Medulla oblongata (tissue), 1 donor: ENCODE measurements around the gene SPO11.

ENCODE experiments used
- DNase-seq: peaks from one replicate; pipeline ENCODE4 v3.0.0-alpha.2; 2015; ENCODE audit errors: extremely low spot score

Gene SPO11

DNA sequence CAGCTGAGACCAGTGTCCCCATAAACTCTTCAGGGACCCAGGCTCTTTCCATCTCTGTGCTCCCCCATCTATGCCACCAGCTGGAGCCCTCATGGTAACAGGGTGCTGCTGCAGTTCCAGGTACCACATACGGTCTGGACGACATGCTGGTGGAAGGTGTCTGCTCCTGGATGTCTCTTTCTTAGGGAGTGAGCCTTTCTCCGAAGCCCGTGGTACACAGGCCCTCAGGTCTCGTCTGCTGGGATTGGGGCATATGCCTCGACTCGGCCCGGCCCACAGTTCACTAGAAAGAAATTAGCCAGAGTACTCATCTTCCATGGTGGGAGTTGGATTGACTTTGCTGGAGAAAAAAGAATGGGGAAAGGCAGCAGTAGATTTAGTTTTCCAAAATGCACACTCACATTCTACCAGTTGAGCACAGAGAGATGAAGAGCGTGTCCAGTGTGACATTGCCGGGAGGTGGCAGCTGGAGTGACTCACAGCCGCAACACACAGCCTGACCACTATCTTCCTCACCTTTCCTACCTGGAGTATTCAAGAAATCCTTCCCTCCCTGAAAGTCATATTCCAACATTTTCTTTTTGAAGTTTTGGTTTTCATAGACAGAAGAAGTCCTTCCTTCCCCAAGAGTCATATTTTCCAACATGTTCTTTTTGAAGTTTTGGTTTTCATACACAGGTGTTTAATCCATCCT, 18.6 kb upstream of the SPO11 start:
- no peak for DNase-seq

DNA sequence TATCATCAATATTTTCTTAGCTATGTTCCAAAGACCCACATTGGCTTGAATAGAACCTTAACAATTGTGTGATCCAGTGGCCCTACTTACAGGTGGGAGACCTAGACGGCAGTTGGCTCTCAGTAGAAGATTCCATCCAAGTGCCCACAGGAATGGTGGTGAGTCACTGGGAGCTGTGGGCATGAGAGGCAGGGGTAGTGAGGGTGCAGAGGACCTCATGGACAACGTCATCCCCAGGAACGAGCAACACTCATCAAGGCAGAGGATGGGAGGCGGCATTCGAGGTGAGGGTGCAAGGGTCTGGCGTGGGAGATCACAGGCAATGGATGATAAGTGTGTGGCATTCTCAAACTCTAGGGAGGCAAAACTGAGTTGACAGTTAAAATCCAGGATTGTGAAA, 17.5 kb upstream of the SPO11 start:
- DNase-seq, result no peak

DNA sequence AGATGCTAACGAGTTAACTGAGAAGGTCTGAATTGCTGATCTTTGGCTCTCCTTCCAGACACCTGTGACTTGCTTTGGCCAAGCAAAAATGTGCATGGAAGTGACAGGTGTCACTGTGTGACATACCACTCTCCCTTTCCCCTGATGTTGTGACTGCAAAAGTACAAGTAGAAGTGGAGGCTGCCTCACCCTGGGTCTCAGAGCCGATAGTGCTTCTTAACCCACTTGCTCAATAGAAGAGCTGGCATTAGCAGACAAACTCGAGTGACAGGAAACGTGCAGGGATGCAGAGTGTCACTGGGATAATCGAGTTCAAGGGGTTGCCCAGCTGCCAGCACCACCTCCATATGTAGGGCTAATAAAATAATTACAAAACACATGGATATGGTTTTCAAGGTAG, 16.4 kb upstream of the SPO11 start:
- DNase-seq, result no peak

DNA sequence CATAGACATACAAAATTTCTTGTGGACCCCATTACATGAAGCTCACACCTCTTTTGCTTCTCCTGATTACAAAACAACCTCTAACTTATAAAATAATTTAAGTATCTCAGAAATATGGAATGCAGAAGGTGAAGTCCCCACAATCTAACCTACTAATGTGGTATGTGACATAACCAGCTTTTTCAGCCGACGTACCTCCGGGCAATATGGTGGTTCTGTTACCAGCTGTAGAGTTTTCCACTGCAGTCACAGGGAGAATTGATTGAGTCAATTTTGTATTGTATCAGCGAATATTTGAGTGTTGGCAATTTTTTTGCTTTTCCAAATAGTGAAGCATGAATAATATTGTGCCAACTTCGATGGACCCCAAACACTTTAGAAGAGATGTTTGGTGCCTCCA, 15.7 kb upstream of the SPO11 start:
- DNase-seq, result no peak

DNA sequence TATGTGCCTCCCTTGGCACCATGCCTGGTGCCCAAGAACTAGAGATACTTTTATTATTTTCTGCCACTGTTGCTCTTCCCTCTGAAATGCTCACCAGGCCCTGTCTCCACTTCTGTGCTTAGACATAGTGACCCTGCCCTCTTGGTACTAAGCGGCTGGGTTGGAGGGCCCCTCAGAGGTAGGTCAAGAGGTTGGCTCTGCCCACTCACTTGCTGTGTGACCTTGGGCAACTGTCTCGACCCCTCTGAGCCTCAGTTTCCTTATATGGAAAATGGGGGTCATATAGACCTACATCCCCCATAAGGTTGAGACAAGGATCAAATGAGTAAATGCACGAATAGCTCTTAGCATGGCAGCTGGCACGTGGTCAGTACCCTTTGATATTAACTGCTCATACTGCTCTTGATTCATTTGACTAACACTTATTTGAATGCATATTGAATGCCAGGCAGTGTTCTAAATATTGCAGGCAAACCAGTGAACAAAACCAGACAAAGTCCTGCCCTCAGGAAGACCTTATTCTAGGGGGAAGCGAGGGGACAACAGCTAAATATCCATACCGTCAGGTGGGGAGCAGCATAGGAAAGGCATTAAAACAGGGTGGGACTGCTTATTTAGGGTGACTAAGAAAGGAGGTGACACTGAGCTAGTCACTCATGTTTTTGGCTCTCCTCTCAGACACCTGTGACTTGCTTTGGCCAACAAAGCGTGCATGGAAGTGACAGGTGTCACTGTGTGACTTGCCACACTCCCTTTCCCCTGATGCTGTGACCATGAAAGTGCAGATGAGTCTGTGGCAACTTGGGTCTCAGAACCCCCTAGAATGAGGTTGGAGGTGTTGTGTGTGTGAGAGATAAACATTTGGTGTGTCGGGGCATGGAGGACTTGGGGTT, 14.3 kb upstream of the SPO11 start:
- DNase-seq, result no peak

DNA sequence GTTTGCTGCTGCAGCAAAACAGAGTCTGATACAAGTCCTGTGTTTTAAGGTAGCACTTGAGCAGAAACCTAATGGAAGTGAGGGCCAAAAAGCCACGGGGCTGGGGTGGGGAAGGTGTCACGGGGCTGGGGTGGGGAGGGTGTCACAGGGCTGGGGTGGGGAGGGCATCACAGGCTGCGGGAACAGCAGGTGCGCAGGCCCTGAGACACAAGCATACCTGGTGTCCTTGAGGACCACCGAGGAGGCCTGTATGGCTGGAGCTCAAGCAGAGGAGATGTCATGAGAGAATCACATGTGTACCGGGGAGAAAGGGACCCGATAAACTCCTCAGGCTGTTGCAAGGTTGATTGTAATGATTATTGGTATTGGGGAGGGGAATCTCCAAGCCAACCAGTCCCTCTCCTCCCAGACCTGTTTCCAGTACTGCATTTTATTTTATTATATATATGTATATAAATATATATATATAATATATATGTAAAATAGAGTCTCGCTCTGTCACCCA, 13.6 kb upstream of the SPO11 start:
- no peak for DNase-seq

DNA sequence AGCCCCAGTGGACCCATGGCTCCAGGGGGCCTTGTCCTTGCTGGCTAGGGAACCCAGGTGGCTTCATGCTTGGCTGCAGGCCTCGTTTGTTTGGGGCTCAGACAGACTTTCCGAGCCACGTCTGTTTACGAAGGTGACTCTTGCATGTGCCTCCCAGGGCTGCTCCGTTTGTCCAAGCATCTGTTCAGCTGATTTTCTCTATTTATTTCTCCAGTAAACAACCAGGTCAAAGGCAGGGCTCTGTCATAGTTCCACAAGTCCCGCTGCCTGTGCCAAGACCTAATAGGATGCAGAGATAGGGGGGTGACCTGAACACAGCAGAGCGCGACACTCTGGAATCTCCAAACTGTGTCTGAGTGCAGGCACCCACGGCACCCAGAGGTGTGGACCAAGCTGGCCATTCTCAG, 12.8 kb upstream of the SPO11 start:
- no peak for DNase-seq

DNA sequence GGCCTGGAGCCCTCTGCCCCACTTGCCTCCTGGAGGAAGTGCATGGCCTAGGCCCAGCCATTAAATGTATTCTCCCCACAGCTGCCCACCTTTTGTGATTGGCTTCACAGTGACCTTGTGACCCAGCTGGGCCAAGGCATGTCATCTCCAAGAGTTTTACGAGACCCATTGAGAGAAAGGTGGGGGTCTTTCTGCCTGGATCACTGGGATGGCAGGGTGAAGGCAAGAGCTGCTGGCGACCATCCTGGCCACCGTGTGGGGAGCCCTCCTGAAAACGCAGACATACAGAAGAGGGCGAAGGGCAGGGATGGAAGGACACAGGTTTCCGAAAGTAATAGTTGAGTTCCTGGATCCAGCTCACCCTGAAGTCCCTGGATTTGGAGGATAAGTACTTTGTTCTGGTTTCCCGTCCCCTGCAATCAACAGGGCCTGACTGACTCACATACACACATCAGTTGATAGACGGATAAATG, 12.3 kb upstream of the SPO11 start:
- DNase-seq, result no peak

DNA sequence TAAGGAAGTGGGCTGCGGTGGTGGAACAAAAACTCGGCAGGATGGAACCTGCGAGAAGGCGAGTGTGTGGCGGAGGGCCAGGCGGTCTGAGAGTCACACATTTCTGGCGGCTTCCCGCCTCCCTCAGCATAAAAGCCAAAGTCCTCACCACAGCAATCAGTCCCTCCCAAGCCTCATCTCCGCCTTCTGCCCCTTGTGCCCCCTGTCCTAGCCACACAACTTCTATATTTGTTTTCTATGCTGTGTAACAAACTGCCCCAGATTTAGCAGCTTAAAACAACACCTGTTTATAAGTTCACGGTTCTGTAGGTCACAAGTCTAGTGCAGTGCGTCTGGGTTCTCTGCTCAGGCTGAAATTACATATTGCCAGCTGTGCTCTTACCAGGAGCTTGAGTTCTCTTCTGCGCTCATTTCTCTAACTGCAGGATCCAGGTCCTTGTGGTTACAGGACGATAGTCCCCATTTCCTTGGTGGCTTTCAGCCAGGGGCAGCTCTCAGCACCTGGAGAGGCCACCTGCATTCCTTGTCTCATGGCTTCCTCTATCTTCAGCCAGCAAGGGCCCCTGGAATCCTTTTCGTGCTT, 11.7 kb upstream of the SPO11 start:
- no peak for DNase-seq

DNA sequence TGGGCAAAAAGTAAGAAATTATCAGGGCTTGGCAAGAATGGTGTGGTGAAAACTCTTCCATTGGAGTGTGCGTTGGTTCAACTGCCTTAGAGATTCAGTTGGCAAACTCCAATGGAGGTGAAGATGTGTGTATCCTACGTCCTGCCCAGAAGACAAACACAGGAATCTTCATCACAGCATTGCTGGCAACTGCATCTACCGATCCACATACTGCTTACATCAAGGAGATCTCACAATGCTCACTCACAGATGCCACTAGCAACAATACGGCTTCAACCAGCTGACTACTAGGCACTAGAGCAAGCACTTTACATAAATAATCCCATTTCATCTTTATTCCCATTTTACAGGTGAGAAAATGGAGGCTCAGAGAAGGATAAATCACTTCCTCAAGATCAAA, 10.0 kb upstream of the SPO11 start:
- no peak for DNase-seq

DNA sequence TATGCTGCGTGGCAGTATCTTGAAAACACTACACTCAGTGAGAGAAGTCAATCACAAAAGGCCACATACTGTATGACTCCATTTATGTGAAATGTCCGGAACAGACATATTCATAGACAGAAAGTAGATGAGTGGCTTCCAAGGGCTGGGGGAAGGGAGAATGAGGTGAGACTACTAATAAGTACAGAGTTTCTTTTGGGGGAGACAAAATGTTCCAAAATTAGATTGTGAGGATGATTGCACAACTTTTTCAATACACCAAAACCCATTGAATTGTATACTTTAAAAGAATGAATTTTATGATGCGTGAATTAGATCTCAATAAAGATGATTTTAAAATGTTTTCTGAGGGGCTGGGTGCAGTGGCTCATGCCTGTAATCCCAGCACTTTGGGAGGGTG, 9.2 kb upstream of the SPO11 start:
- no peak for DNase-seq

DNA sequence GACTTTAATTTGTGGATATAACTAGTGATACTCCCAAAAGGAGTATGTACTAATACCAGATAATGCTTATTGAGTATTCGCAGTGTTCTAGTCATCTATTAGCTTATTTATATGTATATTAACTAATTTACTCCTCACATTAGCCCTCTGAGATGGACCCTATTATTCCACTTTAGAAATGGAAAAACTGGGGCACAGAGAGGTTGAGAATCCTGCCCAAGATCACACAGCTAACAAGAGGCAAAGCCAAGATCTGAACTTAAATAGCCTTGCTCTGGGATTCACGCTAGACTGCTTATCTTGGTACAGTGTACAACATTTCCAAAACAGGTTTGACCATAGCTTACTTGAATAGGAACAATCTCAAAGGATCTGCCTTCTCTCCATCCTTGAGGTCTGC, 8.5 kb upstream of the SPO11 start:
- no peak for DNase-seq

DNA sequence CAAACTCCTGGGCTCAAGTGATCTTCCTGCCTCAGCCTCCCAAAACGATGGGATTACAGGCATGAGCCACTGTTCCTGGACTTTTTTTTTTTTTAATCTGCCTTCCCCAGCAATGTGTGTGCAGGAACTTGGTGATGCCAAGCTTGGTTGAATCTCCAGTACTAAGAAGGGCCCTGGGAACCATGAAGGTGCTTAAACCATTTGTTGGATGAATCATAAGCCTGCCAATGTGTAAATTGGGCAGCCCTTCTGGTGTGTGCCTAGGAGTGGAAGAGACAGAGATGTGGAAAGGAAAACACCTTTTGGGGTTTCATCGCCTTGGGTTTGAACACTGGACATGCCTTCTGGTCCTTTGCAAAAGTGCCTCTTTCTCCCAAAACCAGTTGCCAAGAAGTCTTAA, 7.1 kb upstream of the SPO11 start:
- DNase-seq, result no peak

DNA sequence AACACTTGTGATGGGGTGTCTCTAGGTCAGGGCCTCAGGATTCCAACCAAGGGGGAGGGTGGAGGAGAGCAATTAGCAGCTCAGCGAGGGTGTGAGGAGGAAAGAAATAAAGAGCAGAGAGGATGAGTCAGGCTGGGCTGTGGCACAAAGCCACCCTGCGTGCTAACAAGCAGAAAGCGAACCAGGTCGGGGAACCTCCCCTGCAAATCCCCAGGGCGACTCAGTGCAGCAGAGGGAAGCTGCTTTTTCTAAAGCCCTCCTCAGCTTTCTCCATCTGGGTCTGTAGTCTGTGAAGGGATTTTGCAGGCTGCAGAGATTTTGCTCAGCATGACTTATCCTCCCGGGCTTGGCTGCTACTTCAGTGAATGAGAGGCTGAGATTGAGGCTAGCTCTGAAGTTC, 6.6 kb upstream of the SPO11 start:
- DNase-seq, result peak; percentile 31

DNA sequence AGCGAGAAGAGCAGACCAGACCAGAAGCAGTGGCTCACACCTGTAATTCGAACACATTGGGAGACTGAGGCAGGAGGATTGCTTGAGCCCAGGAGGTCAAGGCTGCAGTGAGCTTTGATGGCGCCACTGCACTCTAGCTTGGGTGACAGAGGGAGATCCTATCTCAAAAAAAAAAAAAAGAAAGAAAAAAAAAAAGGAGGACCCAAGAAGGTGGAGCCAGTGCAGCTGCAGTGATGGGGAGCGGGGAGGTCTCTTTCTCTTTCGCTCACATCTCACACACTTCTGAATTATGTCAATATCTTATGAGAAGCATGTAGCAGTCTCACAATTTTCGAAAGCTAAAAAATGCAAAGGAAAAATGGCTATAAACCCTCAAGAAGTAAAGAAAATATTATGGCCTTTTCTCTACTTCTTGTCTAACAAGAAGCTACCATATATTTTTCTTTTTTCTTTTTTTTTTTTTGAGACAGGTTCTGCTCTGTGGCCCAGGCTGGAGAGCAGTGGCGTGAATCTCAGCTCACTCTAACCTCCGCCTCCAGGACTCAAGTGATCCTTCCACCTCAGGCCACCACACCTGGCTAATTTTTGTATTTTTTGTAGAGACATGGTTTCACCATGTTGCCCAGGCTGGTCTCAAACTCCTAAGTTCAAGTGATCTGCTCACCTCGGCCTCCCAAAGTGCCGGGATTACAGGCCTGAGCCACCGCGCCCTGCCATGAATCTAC, 3.8 kb upstream of the SPO11 start:
- no peak for DNase-seq

DNA sequence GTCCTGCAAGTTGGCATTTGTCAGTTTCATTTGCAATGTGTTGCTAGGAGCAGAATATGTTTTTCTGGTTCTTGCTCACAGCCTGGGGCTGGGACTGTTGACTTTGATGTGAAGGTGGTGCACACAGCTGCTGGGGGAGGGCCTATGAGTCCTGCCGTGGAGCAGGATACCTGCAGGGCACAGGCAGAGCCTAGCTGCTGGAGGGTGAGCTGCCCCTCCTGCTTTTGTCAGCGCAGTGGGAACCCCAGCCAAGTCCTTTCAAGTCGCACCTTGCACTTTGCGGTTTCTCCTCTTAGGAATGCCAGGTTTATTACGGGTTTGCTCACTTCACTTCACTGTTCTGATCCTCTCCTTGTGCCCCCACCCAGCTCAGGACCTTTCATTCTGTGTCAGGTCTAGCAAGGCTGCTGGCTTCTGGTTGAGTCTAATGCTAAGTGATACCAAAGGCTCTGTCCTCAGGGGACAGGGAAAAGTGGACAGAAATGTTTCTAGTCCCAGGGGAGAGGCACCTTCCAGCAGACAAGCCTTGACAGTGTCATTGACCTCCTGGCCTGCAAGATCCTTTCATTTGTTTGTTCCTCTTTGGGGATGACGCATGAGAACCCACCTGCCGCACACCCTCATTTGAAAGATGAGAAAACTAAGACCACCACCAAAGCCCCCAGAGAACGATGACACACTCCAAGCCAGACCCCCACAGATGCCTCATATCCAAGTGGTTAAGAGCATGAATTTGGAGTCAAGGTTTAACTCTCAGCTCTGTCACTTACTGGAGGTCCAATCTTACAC, 2.7 kb upstream of the SPO11 start:
- no peak for DNase-seq

DNA sequence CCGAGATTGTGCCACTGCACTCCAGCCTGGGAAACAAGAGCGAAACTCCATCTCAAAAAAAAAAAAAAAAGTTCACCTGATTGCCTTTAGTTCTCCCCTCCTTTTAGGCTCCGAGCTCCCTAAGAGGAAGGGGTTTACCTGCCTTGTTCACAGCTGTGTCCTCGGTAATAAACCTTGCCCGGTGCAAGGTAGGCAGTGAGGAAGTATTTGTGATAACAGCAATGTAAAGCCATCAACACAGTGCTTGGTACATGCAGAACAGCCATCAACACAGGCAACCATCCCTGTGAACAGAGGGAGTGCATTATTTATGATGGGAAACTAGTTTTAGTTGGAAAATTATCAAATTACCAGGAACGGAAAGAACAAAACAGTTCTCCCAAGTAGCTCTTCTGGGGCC, 1.8 kb upstream of the SPO11 start:
- DNase-seq, result no peak

DNA sequence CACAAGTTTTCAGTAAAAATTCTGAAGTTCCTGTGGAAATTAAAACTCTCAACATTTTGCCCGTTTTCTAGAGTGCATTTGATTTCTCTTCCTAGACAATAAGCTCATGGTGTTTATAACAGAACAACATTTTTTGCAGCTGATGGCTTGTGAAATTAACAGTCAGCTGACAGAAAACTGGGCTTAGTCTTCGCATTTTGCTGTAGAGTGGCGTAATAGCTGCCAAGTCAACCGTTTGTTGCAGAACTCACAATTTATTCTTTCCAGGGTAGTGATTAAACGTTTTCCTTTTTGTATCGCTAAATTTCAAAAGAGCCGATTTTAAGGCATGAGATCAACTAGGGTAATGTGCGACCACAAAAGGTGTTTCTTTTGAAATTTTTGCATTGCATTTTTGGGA, 1.4 kb downstream of the SPO11 start:
- DNase-seq, result peak; percentile 79

DNA sequence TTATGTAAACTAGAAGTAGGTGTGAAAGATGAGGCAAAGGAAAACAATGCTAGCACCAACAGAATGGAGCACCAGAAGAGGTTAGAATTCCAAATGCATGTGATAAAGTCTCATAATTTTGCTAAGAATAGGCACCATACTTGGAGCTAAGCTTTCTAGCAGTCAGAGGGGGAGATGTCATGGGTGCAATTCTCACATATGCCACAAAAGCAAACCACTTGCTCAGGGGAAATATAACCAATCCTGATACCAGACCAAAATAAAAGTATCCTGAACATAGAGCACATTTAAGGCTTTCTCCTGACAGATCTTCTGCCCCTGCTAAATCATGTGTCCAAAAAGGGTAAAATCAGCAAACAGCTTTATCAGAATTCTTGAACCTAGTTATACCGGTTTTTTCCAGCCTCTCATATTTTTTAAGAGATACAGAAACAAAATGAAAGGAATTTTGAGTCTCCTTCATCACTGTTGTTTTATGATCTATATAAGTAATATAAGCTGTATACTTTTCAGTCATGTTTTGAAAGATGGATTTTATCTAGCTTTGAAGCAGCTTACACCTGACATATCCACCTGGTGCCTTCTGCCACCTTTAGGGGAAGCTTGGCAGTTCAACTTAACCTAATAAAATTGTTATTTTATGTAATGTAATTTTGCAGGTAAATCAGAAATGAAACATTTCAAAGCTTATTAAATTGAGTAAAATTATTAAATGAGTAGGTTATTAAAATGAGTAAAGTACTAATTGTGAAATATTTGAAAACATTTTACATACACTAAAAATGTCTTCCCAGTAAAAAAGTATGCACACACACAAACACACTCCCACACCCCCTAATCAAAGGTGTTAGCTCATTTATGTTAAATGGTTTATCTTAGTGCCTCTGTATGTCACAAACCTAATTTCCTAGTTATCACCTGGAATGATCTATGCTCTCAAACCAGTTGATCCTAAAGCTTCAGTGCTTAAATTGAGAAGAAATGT, 2.8 kb downstream of the SPO11 start:
- no peak for DNase-seq

DNA sequence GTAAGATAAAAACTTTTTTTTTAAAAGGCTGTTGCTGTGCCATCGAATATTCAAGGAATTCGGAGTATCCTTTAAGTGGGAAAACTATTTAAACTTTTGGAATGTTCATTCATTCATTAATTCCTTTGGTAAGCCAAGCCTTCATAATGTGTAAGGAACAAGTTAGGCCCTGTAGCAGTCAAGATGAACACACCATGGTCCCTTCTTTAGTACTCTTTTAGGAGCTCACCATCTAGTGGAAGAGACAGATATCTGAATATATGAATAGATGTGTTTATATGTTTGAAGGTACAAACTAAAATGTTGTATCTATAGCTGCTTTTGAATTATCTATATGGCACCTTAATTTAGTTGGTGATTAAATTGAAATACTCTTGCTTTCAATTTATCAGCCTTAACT, 5.8 kb downstream of the SPO11 start:
- peak; percentile 49 for DNase-seq
